WTC11 (cell line): ENCODE measurements around the gene CWF19L2.

Experiments used
- CREB1 ChIP-seq: sonication (generic); formaldehyde crosslinking; IDR thresholded peaks from 2 replicates; pipeline ENCODE4 v1.8.0; 2023; ENCODE audit warnings: mild to moderate bottlenecking, missing genetic modification reagents
- TF ChIP-seq, protein P1 (sequence below): fragments of 200-600 bp; IDR thresholded peaks from 2 replicates; pipeline ENCODE4 v1.8.0; 2022; ENCODE audit warnings: antibody characterized with exemption
- TF ChIP-seq, protein P2 (sequence below): sonication (generic); formaldehyde crosslinking; IDR thresholded peaks from 2 replicates; pipeline ENCODE4 v1.8.0; 2022; ENCODE audit warnings: mild to moderate bottlenecking, missing genetic modification reagents
- TF ChIP-seq, protein P3 (sequence below): sonication (generic); formaldehyde crosslinking; IDR thresholded peaks from 2 replicates; pipeline ENCODE4 v1.8.1; 2023; ENCODE audit warnings: mild to moderate bottlenecking, missing genetic modification reagents
- TF ChIP-seq, protein P4 (sequence below): sonication (generic); formaldehyde crosslinking; IDR thresholded peaks from 2 replicates; pipeline ENCODE4 v1.8.1; 2022; ENCODE audit warnings: mild to moderate bottlenecking, moderate library complexity, missing genetic modification reagents

DNA sequence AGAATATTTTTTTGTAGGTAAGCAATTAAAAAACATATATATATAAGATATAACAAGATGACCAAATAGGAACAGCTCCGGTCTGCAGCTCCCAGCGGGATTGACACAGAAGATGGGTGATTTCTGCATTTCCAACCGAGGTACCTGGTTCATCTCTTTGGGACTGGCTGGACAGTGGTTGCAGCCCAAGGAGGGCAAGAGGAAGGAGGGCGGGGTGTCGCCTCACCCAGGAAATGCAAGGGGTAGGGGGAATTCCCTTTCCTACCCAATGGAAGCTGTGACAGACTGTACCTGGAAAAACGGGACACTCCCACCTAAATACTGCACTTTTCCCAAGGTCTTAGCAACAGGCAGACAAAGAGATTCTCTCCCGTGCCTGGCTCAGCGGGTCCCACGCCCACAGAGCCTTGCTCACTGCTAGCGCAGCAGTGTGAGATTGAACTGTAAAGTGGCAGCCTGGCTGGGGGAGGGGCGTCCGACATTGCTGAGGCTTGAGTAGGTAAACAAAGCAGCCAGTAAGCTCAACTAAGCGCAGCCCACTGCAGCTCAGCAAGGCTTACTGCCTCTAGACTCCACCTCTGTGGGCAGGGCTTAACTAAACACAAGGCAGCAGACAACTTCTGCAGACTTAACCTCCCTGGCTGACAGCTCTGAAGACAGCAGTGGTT, 163.8 kb downstream of the CWF19L2 start:
- TF ChIP-seq, protein P1, sequence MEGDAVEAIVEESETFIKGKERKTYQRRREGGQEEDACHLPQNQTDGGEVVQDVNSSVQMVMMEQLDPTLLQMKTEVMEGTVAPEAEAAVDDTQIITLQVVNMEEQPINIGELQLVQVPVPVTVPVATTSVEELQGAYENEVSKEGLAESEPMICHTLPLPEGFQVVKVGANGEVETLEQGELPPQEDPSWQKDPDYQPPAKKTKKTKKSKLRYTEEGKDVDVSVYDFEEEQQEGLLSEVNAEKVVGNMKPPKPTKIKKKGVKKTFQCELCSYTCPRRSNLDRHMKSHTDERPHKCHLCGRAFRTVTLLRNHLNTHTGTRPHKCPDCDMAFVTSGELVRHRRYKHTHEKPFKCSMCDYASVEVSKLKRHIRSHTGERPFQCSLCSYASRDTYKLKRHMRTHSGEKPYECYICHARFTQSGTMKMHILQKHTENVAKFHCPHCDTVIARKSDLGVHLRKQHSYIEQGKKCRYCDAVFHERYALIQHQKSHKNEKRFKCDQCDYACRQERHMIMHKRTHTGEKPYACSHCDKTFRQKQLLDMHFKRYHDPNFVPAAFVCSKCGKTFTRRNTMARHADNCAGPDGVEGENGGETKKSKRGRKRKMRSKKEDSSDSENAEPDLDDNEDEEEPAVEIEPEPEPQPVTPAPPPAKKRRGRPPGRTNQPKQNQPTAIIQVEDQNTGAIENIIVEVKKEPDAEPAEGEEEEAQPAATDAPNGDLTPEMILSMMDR, result no peak
- TF ChIP-seq, protein P2, sequence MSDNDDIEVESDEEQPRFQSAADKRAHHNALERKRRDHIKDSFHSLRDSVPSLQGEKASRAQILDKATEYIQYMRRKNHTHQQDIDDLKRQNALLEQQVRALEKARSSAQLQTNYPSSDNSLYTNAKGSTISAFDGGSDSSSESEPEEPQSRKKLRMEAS (CRISPR knock-in tag), result no peak
- TF ChIP-seq, protein P3, sequence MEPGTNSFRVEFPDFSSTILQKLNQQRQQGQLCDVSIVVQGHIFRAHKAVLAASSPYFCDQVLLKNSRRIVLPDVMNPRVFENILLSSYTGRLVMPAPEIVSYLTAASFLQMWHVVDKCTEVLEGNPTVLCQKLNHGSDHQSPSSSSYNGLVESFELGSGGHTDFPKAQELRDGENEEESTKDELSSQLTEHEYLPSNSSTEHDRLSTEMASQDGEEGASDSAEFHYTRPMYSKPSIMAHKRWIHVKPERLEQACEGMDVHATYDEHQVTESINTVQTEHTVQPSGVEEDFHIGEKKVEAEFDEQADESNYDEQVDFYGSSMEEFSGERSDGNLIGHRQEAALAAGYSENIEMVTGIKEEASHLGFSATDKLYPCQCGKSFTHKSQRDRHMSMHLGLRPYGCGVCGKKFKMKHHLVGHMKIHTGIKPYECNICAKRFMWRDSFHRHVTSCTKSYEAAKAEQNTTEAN (CRISPR knock-in tag), result no peak
- no peak for TF ChIP-seq CREB1 (CRISPR knock-in tag)
- TF ChIP-seq, protein P4, sequence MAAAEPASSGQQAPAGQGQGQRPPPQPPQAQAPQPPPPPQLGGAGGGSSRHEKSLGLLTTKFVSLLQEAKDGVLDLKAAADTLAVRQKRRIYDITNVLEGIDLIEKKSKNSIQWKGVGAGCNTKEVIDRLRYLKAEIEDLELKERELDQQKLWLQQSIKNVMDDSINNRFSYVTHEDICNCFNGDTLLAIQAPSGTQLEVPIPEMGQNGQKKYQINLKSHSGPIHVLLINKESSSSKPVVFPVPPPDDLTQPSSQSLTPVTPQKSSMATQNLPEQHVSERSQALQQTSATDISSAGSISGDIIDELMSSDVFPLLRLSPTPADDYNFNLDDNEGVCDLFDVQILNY, result no peak
